ENCODE measurements around the gene TEX14.
"Not testable (repeated sequence)": the region's sequence is repeated elsewhere in the genome, so short reads cannot be mapped to it uniquely, and the experiment has no call there.

TEX14 gene

GRCh38 chr17:58557981-58558380 lies 133.9 kb downstream of the TEX14 start:
- DNase-seq (ENCODE audit: low read depth) = no peak

- no peak for DNase-seq (ENCODE audit: low read depth)
These were observed 135.0 kb downstream of the TEX14 start for GRCh38 chr17:58556833-58557250.

GRCh38 chr17:58555109-58555508 lies 136.7 kb downstream of the TEX14 start:
- not testable (repeated sequence) for DNase-seq (ENCODE audit: low read depth)

DNA sequence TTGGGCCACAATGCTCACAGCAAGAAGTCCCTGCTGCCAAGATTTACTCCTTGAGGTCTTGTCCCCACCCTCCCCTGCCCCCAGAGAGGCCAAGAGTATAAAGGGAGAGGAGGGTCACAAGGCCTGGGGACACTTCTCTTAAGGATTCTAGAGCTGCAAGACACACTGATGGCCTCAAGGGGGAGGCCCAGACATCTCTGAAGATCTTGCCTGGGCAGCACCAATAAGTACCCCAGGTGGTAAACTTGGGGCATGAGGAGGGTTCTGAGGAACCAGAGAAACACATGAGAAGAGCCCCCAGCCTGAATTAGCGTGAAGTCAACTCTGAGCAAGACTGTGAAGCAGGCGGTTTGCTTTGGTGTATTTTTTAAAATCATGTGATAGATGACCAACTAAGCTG lies 150.6 kb downstream of the TEX14 start:
- DNase-seq (ENCODE audit: low read depth) = no peak

DNA sequence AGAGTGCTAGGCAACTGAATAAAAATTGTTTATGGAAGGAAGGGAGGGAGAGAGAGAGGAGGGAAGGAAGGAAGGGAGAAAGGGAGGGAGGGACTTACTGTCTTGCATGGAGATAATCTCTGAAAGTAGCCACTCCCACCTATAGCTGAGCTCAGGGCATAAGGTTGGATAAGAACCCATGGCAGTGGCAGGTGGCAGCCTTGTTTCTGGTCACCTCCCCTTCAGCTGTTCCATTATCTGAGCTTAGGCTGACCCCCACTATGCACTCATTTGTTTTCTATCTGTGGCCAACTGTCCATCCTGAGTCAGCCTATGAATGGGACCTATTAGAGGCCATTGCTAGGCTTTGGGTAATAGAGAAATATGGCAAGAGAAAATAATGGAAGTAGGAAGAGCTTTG lies 152.1 kb downstream of the TEX14 start:
- DNase-seq (ENCODE audit: low read depth) = no peak

- DNase-seq (ENCODE audit: low read depth) = no peak
These were observed 152.9 kb downstream of the TEX14 start for GRCh38 chr17:58538811-58539409.

DNA sequence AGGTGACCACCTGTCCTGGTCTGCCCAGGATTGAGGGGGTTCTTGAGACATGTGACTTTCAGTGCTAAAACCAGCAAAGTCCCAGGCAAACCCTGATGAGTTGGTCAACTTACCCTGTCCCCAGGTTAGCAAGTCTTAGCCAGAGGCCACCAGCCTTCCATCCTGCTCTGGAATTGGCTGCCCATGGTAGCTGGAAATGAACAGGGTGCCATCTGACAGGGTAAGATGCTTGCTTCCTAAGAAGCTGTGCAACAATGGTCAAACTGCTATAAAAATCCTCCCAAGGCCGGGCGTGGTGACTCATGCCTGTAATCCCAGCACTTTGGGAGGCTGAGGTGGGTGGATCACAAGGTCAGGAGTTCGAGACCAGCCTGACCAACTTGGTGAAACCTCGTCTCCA lies 154.6 kb downstream of the TEX14 start:
- DNase-seq (ENCODE audit: low read depth) = no peak

GRCh38 chr17:58536542-58536941 lies 155.3 kb downstream of the TEX14 start:
- DNase-seq (ENCODE audit: low read depth) = no peak

- DNase-seq (ENCODE audit: low read depth) = no peak
These were observed 156.4 kb downstream of the TEX14 start for GRCh38 chr17:58535431-58535830.

DNA sequence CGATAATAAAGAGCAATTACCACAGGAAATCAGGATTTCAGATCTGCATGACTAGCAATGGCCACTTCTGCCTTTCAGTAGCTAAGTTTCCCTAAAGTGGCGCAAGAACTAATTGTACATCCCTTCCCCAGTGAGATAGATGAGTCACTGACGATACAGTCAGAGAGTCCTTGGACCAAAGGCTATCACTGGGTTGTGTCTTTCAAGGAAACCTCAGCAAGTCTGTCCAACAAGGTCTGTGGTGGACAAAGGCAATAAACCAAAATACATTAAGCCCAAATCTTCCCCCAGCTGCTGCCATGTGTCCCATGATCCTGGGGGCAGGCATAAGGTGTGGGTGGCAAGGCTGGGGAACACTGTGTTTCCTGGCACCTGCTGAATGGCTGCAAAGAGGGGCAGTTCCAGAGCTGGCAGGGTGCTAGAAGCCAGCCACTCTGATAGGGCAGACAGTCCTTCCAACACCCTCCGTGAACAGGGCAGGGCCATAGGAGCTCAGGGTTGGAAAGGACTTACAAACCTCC lies 156.9 kb downstream of the TEX14 start:
- no peak for DNase-seq (ENCODE audit: low read depth)

DNA sequence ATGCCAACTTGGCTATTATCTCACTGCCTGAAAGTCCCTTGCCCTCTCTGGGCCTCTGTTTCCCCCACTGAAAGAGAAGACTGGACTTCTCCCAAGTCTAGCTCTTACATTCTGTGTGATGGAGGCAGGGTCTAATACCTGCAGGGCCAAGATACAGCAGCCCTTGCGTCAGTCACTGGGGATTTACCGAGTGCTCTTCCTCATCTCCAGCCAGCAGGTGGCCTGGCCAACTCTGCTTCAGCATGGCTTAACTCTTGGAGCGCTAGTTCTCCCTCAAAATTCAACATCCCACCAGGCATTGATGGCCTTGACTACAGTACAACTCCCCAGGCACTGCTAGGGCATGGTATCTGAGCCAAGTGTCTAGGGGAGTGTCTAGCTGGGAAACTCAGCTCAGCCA lies 157.5 kb downstream of the TEX14 start:
- no peak for DNase-seq (ENCODE audit: low read depth)

DNA sequence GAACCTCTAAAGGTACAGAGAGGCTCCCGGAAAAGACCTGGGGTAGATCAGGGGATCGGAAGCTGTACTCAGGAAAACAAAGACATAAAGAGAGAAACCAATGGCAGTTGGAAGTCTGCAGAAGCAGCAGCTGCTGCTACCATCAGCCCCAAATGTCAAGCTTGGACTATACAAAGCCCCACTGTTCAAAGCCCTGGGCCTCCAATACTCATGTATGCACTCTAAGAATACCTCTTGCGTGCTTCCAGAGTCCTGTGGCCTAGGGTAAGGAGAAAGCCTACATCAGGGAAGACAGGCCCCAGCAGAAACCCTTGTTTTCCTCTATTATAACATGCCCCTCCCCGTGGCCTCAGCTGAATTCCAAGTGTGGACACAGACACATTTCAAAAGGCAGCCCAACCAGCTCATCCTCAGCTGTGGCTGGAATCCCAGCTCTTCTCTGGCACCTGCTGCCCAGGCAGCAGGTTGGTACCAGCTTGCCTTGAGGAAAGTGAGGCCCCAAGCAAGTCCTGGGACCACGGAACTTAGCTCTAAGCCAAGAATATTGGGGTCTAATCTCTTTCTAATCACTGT lies 158.1 kb downstream of the TEX14 start:
- DNase-seq (ENCODE audit: low read depth) = no peak

DNA sequence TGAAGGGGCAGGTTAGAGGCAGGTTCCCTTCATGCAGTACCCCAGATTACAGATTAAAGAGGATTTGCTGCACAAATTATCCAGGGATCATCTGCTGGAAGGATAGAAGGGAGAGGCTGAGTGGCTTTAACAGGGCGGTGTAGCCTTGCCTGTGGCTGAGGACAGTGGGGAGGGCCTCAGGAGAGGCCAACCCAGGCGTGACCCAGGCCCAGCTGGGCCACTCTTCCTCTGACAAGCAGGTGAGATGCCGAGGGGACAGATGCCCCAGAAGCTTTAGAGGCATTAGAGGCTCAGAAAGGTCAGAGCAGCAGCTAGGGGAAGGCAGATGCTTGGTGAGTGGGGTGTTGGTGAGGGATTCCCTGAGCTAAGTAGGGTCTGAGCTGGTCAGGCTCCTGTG lies 159.3 kb downstream of the TEX14 start:
- no peak for DNase-seq (ENCODE audit: low read depth)

DNA sequence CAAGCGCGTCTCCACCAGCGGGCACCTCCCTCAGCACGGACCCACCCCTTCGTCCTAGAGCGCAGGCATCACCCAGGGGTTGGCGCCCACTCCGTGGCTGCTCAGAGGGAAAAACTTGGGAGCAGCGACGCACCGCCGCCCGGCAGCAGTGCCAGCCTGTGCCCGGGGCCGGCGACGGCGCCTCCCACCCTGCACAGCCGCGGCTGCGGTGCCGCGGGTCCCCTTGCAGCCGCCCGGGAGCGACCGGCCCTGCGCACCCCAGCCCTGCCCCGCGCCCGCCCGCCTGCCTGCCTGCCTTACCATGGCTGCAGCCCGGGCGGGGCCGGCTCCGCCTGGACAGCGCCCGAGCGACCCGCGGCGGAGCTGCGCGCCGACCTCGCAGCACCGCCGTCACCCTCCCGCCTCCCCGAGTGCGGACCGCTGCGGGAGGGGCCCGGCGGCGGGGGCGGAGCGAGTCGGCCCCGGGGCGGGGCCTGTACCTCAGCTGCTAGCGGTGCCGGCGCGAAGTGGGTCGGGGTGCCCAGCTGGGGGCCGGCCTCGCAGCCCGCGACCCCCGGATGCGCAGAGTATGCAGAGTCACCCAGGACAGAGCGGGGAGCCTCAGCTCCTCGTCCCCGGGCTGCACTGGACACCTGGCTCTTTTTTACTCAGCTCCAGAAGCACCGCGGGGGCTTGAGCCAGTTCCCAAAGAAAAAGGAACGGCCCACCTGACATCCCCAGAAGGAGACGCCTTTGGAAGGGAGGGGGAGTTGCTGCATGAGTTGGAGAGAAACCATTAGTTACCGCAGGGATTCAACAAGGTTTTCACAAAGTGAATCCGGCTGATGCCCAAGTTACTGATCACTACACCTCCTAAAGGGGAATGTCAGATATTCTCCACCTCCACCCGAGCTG lies 159.9 kb downstream of the TEX14 start:
- no peak for DNase-seq (ENCODE audit: low read depth)

DNA sequence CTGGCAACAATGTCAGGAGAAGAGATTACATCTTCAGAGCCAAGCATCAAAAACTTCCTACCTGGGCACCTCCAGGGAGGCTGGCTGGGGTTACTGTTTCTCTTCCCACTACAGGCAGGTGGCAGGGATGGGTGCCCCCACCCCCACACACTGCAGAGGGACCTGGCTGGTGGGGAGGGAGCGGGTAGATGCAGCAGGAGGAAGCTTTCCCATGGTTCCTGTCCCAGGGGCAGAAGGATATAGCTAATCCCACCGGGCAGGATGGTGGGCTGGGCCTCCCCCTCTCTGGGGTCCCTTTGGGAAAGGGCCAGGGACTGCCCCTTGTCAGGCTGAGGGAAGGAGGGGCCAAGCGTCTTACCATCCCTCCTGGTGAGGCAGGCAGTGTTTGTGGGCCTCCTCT lies 160.7 kb downstream of the TEX14 start:
- no peak for DNase-seq (ENCODE audit: low read depth)

DNA sequence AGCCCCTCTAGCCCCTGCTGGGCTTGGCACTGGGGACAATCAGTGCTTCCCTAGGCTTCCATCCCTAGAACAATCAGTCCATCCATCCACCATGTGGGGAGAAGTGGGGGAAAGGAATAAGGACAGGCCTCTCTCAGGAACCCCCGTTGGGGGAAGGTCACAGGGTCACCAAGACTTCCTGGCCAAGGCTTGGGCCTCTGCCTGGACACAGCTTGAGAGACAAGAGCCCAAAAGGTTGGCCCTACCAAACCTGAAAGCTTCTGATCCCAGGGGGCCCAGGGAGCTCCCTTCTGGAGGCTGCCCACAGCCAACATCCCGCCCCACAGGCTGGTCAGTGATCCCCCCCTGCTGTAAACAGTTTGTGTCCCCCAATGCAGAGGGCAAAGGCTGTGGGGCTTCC lies 161.2 kb downstream of the TEX14 start:
- DNase-seq (ENCODE audit: low read depth) = no peak

GRCh38 chr17:58529275-58529674 lies 162.6 kb downstream of the TEX14 start:
- DNase-seq (ENCODE audit: low read depth) = no peak

DNA sequence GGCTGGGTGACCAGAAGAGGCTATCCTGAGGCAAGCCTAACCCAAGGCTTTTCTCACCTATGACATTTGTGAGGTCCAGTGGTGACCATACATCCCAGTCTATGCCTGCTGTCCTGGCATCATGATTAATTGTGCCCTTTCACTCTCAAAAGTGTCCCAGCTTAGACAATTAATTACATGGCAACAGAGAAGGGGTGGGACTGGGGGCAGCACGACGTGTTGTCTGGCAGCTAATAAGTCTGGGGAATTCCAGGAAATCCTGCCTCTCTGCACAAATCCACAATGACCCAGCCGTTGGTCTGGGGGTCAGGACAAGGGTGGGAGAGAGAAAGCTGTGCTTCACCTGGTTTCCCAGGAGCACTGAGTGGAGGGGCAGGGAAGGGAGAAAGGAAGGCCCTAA lies 163.4 kb downstream of the TEX14 start:
- DNase-seq (ENCODE audit: low read depth) = no peak

GRCh38 chr17:58527949-58528348 lies 163.9 kb downstream of the TEX14 start:
- no peak for DNase-seq (ENCODE audit: low read depth)

DNA sequence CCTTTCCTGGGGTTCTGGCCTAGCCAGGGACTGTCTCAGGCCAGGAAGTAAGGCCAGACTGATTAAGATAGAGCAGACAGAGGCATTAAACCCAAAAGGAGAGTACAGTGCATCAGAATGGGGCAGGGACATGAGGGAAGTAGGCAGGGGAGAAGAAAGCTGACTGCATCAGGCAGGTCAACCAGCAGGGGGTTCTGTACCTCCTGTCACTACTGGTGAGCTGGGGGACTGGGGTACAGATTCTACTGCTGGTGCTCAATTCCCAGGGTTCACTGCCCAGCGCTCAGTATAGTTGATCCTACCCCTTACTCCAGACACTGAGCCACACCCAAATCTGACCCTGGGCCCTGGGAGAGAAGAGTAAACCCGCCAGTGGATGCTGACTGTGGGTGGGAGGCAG lies 164.5 kb downstream of the TEX14 start:
- DNase-seq (ENCODE audit: low read depth) = no peak

DNA sequence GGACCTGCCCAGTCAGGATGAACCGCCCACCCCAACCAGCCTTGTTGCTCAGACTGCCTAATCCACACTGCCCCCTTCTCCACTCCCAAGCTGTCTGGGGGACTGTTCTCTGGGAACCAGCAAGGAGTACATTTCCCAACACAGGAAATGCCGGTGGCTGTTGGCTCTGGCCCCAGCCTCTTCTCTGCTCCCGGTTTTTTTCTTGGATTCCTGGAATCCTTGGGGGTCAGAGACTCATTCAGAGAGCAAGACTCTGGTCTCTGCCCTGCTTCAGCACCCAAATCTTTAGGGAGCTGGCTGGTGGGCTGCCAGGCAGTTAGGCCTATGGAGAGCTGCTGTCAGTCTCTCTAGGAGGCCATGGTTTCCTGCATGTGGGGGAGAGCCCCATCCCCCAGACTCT lies 166.6 kb downstream of the TEX14 start:
- peak; percentile 67 for DNase-seq (ENCODE audit: low read depth)

- no peak for DNase-seq (ENCODE audit: low read depth)
These were observed 170.2 kb downstream of the TEX14 start for GRCh38 chr17:58521680-58522079.

DNA sequence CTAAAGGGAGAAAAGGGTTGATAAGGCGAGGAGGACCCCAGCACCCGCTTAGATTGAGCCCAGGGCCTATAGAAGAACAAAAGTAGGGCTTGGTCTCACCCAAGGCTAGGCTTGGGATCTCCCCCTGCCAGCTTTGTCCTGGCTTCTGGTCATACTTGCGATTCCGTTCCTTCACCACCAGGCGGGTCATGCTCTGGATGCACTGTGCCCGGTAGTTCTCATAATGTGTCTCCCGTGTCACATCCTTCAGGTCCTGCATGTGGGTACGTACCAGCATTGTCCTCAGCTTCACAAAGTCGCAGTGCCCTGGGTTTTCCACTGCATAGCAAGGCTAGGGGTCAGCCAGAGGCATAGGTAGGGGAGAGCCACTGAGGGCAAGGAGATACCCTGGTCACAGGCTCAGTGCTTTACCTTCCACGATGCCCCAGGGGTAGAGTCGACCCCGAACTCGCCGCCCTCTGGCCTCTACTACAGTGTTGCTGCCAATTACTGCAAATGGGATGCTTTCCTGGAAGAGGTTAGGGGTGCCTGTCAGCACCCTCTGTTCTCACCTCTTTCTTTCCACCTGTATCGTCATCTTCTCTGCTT lies 170.9 kb downstream of the TEX14 start:
- no peak for DNase-seq (ENCODE audit: low read depth)
